GM12878 (cell line): Measurements from ENCODE around the gene FBXL2.
A peak's percentile ranks its signal among the peaks of the same experiment; 100 is the strongest.

Experiments
- ATF3 ChIP-seq: IDR thresholded peaks from 2 replicates; pipeline ENCODE4 v1.6.1; 2011; ENCODE audit warnings: low read depth, mild to moderate bottlenecking, low read length, moderate library complexity, borderline replicate concordance; ENCODE audit errors: extremely low read depth
- CEBPB ChIP-seq, 2 experiments: fragments of 150-350 bp in 1 of 2; IDR thresholded peaks; 2 replicates each; pipeline ENCODE4 v1.6.1; 2012 to 2014; ENCODE audit warnings: low read depth in 2 of 2, low read length in 2 of 2, borderline replicate concordance in 1 of 2, inconsistent platforms in 1 of 2
- CTCF ChIP-seq, 3 experiments: IDR thresholded peaks in 2 of 3; conservative IDR thresholded peaks in 1 of 3; 2 replicates each; pipeline ENCODE4 v1.5.1; 2011; ENCODE audit warnings: low read depth in 3 of 3, low read length in 3 of 3, mild to moderate bottlenecking in 3 of 3, control low read depth in 2 of 3, moderate library complexity in 2 of 3, inconsistent platforms in 1 of 3, mixed read lengths in 1 of 3; ENCODE audit not compliant: control insufficient read depth in 2 of 3, insufficient read depth in 1 of 3; ENCODE audit errors: extremely low read depth in 1 of 3
- EP300 ChIP-seq, 2 experiments: fragments of 150-350 bp in 1 of 2; IDR thresholded peaks; 2 replicates each; pipeline ENCODE4 v1.6.1; 2011 to 2012; ENCODE audit warnings: low read depth in 2 of 2, low read length in 2 of 2, borderline replicate concordance in 1 of 2, improper control_type of control experiment in 1 of 2, inconsistent platforms in 1 of 2; ENCODE audit not compliant: control insufficient read depth in 1 of 2
- MYB ChIP-seq: fragments of 150-350 bp; IDR thresholded peaks from 2 replicates; pipeline ENCODE4 v1.6.1; 2014; ENCODE audit warnings: mild to moderate bottlenecking, low read depth, low read length, borderline replicate concordance
- POLR2A ChIP-seq: IDR thresholded peaks from 2 replicates; pipeline ENCODE4 v1.6.1; 2011; ENCODE audit warnings: low read depth, mild to moderate bottlenecking, low read length
- SMC3 ChIP-seq: IDR thresholded peaks from 2 replicates; pipeline ENCODE4 v1.6.1; 2011; ENCODE audit warnings: low read length, improper control_type of control experiment, borderline replicate concordance
- SUZ12 ChIP-seq: fragments of 200-600 bp; sonication (generic); IDR thresholded peaks from one replicate; pipeline ENCODE4 v1.6.1; 2018; ENCODE audit warnings: antibody characterized with exemption, mild to moderate bottlenecking; ENCODE audit not compliant: unreplicated experiment
- YY1 ChIP-seq: IDR thresholded peaks from 2 replicates; pipeline ENCODE4 v1.6.1; 2011; ENCODE audit warnings: low read depth, mild to moderate bottlenecking, low read length
- ZNF274 ChIP-seq: IDR thresholded peaks from one replicate; pipeline ENCODE4 v1.8.0; 2011; ENCODE audit not compliant: insufficient read length, insufficient read depth

GRCh38 chr3:33318710-33319380, 41.6 kb downstream of the FBXL2 start:
- TF ChIP-seq YY1 (no peak), POLR2A (no peak), ATF3 (no peak), SUZ12 (no peak), EP300 (IDR thresholded peaks at IDR 0.05; ENCODE audit: borderline replicate concordance in 1 of 2, control insufficient read depth in 1 of 2, low read depth in 2 of 2, low read length in 2 of 2) (no peak), MYB (no peak), ZNF274 (no peak), CTCF (IDR thresholded peaks at IDR 0.05 in 2 of 3, conservative IDR thresholded peaks at IDR 0.05 in 1 of 3; ENCODE audit: control insufficient read depth in 2 of 3, extremely low read depth in 1 of 3, insufficient read depth in 1 of 3, low read depth in 3 of 3, low read length in 3 of 3) (peak in 1 of 3 experiments; percentile 14; a peak in 2 of 6 replicates), CEBPB (IDR thresholded peaks at IDR 0.05; ENCODE audit: borderline replicate concordance in 1 of 2, low read depth in 2 of 2, low read length in 2 of 2) (no peak), SMC3 (no peak)
